Motor neuron (in vitro differentiated cells): ENCODE measurements around the gene ARHGEF33. TPM values are rescaled to one million over a fixed set of nuclear protein-coding genes. Genes with fewer than 3 reads are reported as not detected.

Experiments used
- ATAC-seq, 8 experiments: fragments of 200-7000 bp; cut with Tn5 transposase; replicated peaks in 6 of 8; 2 replicates each; pipeline ENCODE4 v1.8.0; 2021; ENCODE audit warnings: mild to moderate bottlenecking in 8 of 8, moderate library complexity in 8 of 8
- H3K27ac ChIP-seq, 2 donors: fragments of 250-450 bp; sonication (Bioruptor Pico); 2 replicates each; pipeline ENCODE4 v1.9.0; 2021; ENCODE audit warnings: antibody characterized with exemption in 2 of 2, mild to moderate bottlenecking in 2 of 2, moderate library complexity in 1 of 2
- H3K4me1 ChIP-seq, 2 donors: fragments of 250-450 bp; sonication (Bioruptor Pico); replicated peaks in 1 of 2; 2 replicates each; pipeline ENCODE4 v1.6.1; 2021; ENCODE audit warnings: antibody characterized with exemption in 2 of 2, mild to moderate bottlenecking in 2 of 2, moderate library complexity in 1 of 2
- H3K4me3 ChIP-seq, 5 donors: fragments of 250-450 bp; sonication (Bioruptor Pico); 2 replicates each; pipeline ENCODE4 v1.9.0; 2021; ENCODE audit warnings: antibody characterized with exemption in 5 of 5, mild to moderate bottlenecking in 5 of 5, moderate library complexity in 4 of 5
- WGBS, 10 experiments: fragments of 450-650 bp; shearing (Covaris generic); methylation state at CpG; one replicate each; pipeline ENCODE4 v1.0.0; 2022; 5-methylcytosine and 5-hydroxymethylcytosine counted together
- in situ Hi-C, 9 experiments: fragments of 400-800 bp; cut with MboI; loops; one replicate each; pipeline ENCODE4 v1.15.0; 2021; ENCODE audit warnings: low sequenced_read_pairs in 9 of 9, low pct_unique_long_range_greater_than_20kb in 2 of 9; ENCODE audit not compliant: unreplicated experiment in 9 of 9
- total RNA-seq, 8 experiments: library from RNA; unstranded; fragments of 300-600 nt; gene quantifications; 2 replicates each; pipeline versions ENCODE4 v1.2.3 to v1.2.4, GENCODE V29; 2022

Gene ARHGEF33
- total RNA-seq, 8 experiments from 2014 or later: 0.41 to 6.0 (median 1.5) TPM

GRCh38 chr2:38973266-38973665, 83.6 kb downstream of the ARHGEF33 start:
- H3K4me1 ChIP-seq: no peaks in the 10 kb centered on the region
- H3K27ac ChIP-seq: no peak overlapping the region
- in situ Hi-C loops: no loop called here
- no peak overlapping the region for H3K4me3 ChIP-seq
- no peak for ATAC-seq

GRCh38 chr2:38975042-38975441, 85.4 kb downstream of the ARHGEF33 start:
- in situ Hi-C loops: no loop called here
- WGBS, 10 experiments: 69 to 100% (median 93%) methylated on average over 3 to 6 of the region's 6 CpGs; no CpG with 5 or more reads in 2 of the 10 experiments

GRCh38 chr2:38977047-38977446, 87.4 kb downstream of the ARHGEF33 start:
- Histone ChIP-seq H3K4me1 (peaks cover 0 to 12% of the 10 kb centered on the region in 2 donors), H3K4me3 (no peak overlapping the region), H3K27ac (no peak overlapping the region)
- ATAC-seq: no peak
- in situ Hi-C loops: no loop called here
- WGBS, 10 experiments: 88 to 100% (median 95%) methylated on average over 1 to 3 of the region's 3 CpGs; no CpG with 5 or more reads in 2 of the 10 experiments

More at GRCh38 chr2:38975042-38975441, 85.4 kb downstream of the ARHGEF33 start:
- no peak for ATAC-seq
- Histone ChIP-seq H3K27ac (no peak overlapping the region), H3K4me1 (no peaks in the 10 kb centered on the region), H3K4me3 (no peak overlapping the region)

- WGBS, 10 experiments: 76 to 100% (median 90%) methylated on average over 1 to 5 of the region's 5 CpGs
- Histone ChIP-seq H3K27ac (no peak overlapping the region), H3K4me3 (no peak overlapping the region), H3K4me1 (peaks cover 0 to 12% of the 10 kb centered on the region in 2 donors)
- no peak for ATAC-seq
- in situ Hi-C loops: no loop called here
Observed at GRCh38 chr2:38978296-38978903, 88.7 kb downstream of the ARHGEF33 start.

- no peak for ATAC-seq
- peaks cover 0 to 12% of the 10 kb centered on the region in 2 donors for H3K4me1 ChIP-seq
- in situ Hi-C loops: no loop called here
- H3K27ac ChIP-seq: no peak overlapping the region
- no peak overlapping the region for H3K4me3 ChIP-seq
- WGBS, 10 experiments: 82 to 100% (median 92%) methylated on average over 1 to 3 of the region's 3 CpGs; no CpG with 5 or more reads in 2 of the 10 experiments
Observed at GRCh38 chr2:38978908-38979307, 89.2 kb downstream of the ARHGEF33 start.

- no peak overlapping the region for H3K27ac ChIP-seq
- peaks cover 0 to 12% of the 10 kb centered on the region in 2 donors for H3K4me1 ChIP-seq
- peak in 2 of 8 experiments; percentile 3 to 67 for ATAC-seq
- no peak overlapping the region for H3K4me3 ChIP-seq
- 78 to 100% (median 88%) methylated on average over 1 to 3 of the region's 3 CpGs for WGBS, 10 experiments
- in situ Hi-C loops: no loop called here
Observed at GRCh38 chr2:38981003-38981669, 91.5 kb downstream of the ARHGEF33 start.

GRCh38 chr2:38981670-38982357, 92.1 kb downstream of the ARHGEF33 start:
- Histone ChIP-seq H3K27ac (no peak overlapping the region), H3K4me1 (peaks cover 0 to 12% of the 10 kb centered on the region in 2 donors), H3K4me3 (no peak overlapping the region)
- in situ Hi-C loops: no loop called here
- 84 to 98% (median 91%) methylated on average over 2 to 7 of the region's 8 CpGs; no CpG with 5 or more reads in 2 of the 10 experiments for WGBS, 10 experiments
- ATAC-seq: no peak

- WGBS, 10 experiments: 78 to 100% (median 100%) methylated on average over 1 of the region's 1 CpG; no CpG with 5 or more reads in 2 of the 10 experiments
- Histone ChIP-seq H3K4me1 (peaks cover 0 to 12% of the 10 kb centered on the region in 2 donors), H3K27ac (no peak overlapping the region), H3K4me3 (no peak overlapping the region)
- no peak for ATAC-seq
- in situ Hi-C loops: no loop called here
Observed at GRCh38 chr2:38982498-38982897, 92.8 kb downstream of the ARHGEF33 start.

GRCh38 chr2:38988716-38989115, 99.0 kb downstream of the ARHGEF33 start:
- H3K27ac ChIP-seq: no peak overlapping the region
- H3K4me3 ChIP-seq: no peak overlapping the region
- no peaks in the 10 kb centered on the region for H3K4me1 ChIP-seq
- ATAC-seq: peak in 3 of 8 experiments; percentile 75 to 87 (median 78)
- 78 to 100% (median 96%) methylated on average over 1 of the region's 1 CpG; no CpG with 5 or more reads in 2 of the 10 experiments for WGBS, 10 experiments
- in situ Hi-C loops: no loop called here

GRCh38 chr2:38991899-38992298, 102.2 kb downstream of the ARHGEF33 start:
- WGBS, 10 experiments: 75 to 100% (median 95%) methylated on average over 1 to 2 of the region's 2 CpGs; no CpG with 5 or more reads in 1 of the 10 experiments
- no peak overlapping the region for H3K27ac ChIP-seq
- in situ Hi-C loops: no loop called here
- H3K4me1 ChIP-seq: no peaks in the 10 kb centered on the region
- ATAC-seq: no peak
- no peak overlapping the region for H3K4me3 ChIP-seq

GRCh38 chr2:38997781-38998180, 108.1 kb downstream of the ARHGEF33 start:
- Histone ChIP-seq H3K4me1 (no peaks in the 10 kb centered on the region), H3K27ac (no peak overlapping the region), H3K4me3 (no peak overlapping the region)
- in situ Hi-C loops: no loop called here
- peak in 3 of 8 experiments; percentile 99 to 100 (median 99) for ATAC-seq
- WGBS, 10 experiments: 0 to 93% (median 55%) methylated on average over 2 to 4 of the region's 4 CpGs

- in situ Hi-C loops: no loop called here
- no peak overlapping the region for H3K4me3 ChIP-seq
- H3K27ac ChIP-seq: no peak overlapping the region
- no peak for ATAC-seq
- no peaks in the 10 kb centered on the region for H3K4me1 ChIP-seq
- WGBS, 10 experiments: 49 to 100% (median 98%) methylated on average over 1 to 2 of the region's 2 CpGs
Observed at GRCh38 chr2:39000552-39000951, 110.9 kb downstream of the ARHGEF33 start.

GRCh38 chr2:39007875-39008504, 118.3 kb downstream of the ARHGEF33 start:
- no peak for ATAC-seq

More at GRCh38 chr2:39007875-39008504, 118.3 kb downstream of the ARHGEF33 start:
- WGBS, 10 experiments: 80 to 100% (median 90%) methylated on average over 1 to 3 of the region's 5 CpGs; no CpG with 5 or more reads in 2 of the 10 experiments
- H3K27ac ChIP-seq: no peak overlapping the region
- H3K4me3 ChIP-seq: no peak overlapping the region
- no peaks in the 10 kb centered on the region for H3K4me1 ChIP-seq
- in situ Hi-C loops: no loop called here
